Naive thymus-derived CD4-positive, alpha-beta T cell (primary cell): ENCODE measurements around the gene FARSA. TPM values are rescaled to one million over a fixed set of nuclear protein-coding genes. Genes with fewer than 3 reads are reported as not detected.

Experiments used
- microRNA-seq: library from miRNA; unstranded; fragments of <30 nt; microRNA quantifications from one replicate; pipeline ENCODE4 v1.2.0, GENCODE V29; 2022; ENCODE audit warnings: borderline microRNAs expressed
- polyA plus RNA-seq, 2 donors: library from polyadenylated mRNA; unstranded; fragments of 300-500 nt; fragmentation: Illumina TruSeq; gene quantifications; one replicate each; pipeline ENCODE4 v1.2.3, GENCODE V29; 2021
- total RNA-seq, 6 experiments: library from RNA in 5 of 6; stranded (reverse) in 5 of 6; gene quantifications; 1 replicate in 5 of 6; 2 replicates in 1 of 6; pipeline ENCODE4 v1.2.3 and lab custom pipeline; 2021 to 2026

Gene FARSA
- total and polyA plus RNA-seq, 7 experiments from 2014 or later: 25.9 to 109 (median 58.0) TPM

Small RNAs within 50 kb of the gene (microRNA-seq; reads per million reads assigned to microRNA genes)
- gene MIR5695: not detected
- gene MIR6515: not detected

Other genes starting within 250 kb of the FARSA start
- gene GNG14, start 245.7 kb downstream of the FARSA start, total RNA-seq: not detected
- not detected for gene GNG14, start 245.7 kb downstream of the FARSA start, polyA plus RNA-seq
- 1 to 10 TPM; 2.5 to 8.6 (median 4.3) TPM for gene FBXW9, start 237.1 kb downstream of the FARSA start, total RNA-seq
- gene FBXW9, start 237.1 kb downstream of the FARSA start, polyA plus RNA-seq: 1 to 10 TPM; 4.9 to 8.5 TPM
- gene TNPO2, start 209.8 kb downstream of the FARSA start, total RNA-seq: 10 to 100 TPM; 53.5 to 78.7 (median 62.5) TPM
- gene TNPO2, start 209.8 kb downstream of the FARSA start, polyA plus RNA-seq: 1 to 10 TPM; 2.0 to 3.8 TPM
- 100 to 1,000 TPM; 175 to 225 (median 192) TPM for gene TRIR, start 199.0 kb downstream of the FARSA start, total RNA-seq
- gene TRIR, start 199.0 kb downstream of the FARSA start, polyA plus RNA-seq: 100 to 1,000 TPM; 177 to 216 TPM
- 10 to 100 TPM; 22.6 to 60.3 (median 27.0) TPM for gene GET3, start 196.2 kb downstream of the FARSA start, total RNA-seq
- gene GET3, start 196.2 kb downstream of the FARSA start, polyA plus RNA-seq: 10 to 100 TPM; 47.1 to 50.4 TPM
- gene BEST2, start 181.9 kb downstream of the FARSA start, total RNA-seq: not detected
- not detected for gene BEST2, start 181.9 kb downstream of the FARSA start, polyA plus RNA-seq
- gene HOOK2, start 158.2 kb downstream of the FARSA start, total RNA-seq: 10 to 100 TPM; 16.6 to 37.5 (median 22.3) TPM
- 1 to 10 TPM; 4.0 to 5.3 TPM for gene HOOK2, start 158.2 kb downstream of the FARSA start, polyA plus RNA-seq
- gene JUNB, start 142.2 kb downstream of the FARSA start, total RNA-seq: 1,000 to 10,000 TPM in 2 of 5 experiments, 100 to 1,000 TPM in 3; 107 to 2,198 (median 203) TPM
- gene JUNB, start 142.2 kb downstream of the FARSA start, polyA plus RNA-seq: 1,000 to 10,000 TPM in 1 of 2 donors, 100 to 1,000 TPM in 1; 690 to 1,125 TPM
- 100 to 1,000 TPM in 3 of 5 experiments, 10 to 100 TPM in 2; 75.1 to 297 (median 117) TPM for gene PRDX2, start 131.9 kb downstream of the FARSA start, total RNA-seq
- 100 to 1,000 TPM; 313 to 359 TPM for gene PRDX2, start 131.9 kb downstream of the FARSA start, polyA plus RNA-seq
- 10 to 100 TPM in 1 of 5 experiments, 1 to 10 TPM in 2, under 1 TPM in 1, not detected in 1; 0.80 to 18.9 (median 2.1) TPM for gene THSD8, start 131.6 kb downstream of the FARSA start, total RNA-seq
- not detected for gene THSD8, start 131.6 kb downstream of the FARSA start, polyA plus RNA-seq
- 10 to 100 TPM in 2 of 5 experiments, 1 to 10 TPM in 3; 1.6 to 30.9 (median 9.3) TPM for gene RNASEH2A, start 127.1 kb downstream of the FARSA start, total RNA-seq
- gene RNASEH2A, start 127.1 kb downstream of the FARSA start, polyA plus RNA-seq: 10 to 100 TPM; 20.3 to 20.4 TPM
- gene RTBDN, start 99.1 kb downstream of the FARSA start, total RNA-seq: not detected
- gene RTBDN, start 99.1 kb downstream of the FARSA start, polyA plus RNA-seq: not detected
- under 1 TPM in 4 of 5 experiments, not detected in 1; 0.51 to 0.93 (median 0.71) TPM for gene MAST1, start 95.2 kb downstream of the FARSA start, total RNA-seq
- 1 to 10 TPM in 1 of 2 donors, under 1 TPM in 1; 0.70 to 3.5 TPM for gene MAST1, start 95.2 kb downstream of the FARSA start, polyA plus RNA-seq
- gene DNASE2, start 52.3 kb downstream of the FARSA start, total RNA-seq: 10 to 100 TPM; 14.2 to 29.9 (median 28.1) TPM
- gene DNASE2, start 52.3 kb downstream of the FARSA start, polyA plus RNA-seq: 10 to 100 TPM; 43.6 to 52.9 TPM
- under 1 TPM in 2 of 5 experiments, not detected in 3; 0.32 to 0.41 TPM for gene KLF1, start 46.5 kb downstream of the FARSA start, total RNA-seq
- not detected for gene KLF1, start 46.5 kb downstream of the FARSA start, polyA plus RNA-seq
- 10 to 100 TPM; 40.1 to 74.2 (median 54.5) TPM for gene GCDH, start 42.6 kb downstream of the FARSA start, total RNA-seq
- 10 to 100 TPM; 22.0 to 23.2 TPM for gene GCDH, start 42.6 kb downstream of the FARSA start, polyA plus RNA-seq
- gene SYCE2, start 14.4 kb downstream of the FARSA start, total RNA-seq: 1 to 10 TPM in 3 of 5 experiments, under 1 TPM in 1, not detected in 1; 0.78 to 3.3 (median 2.3) TPM
- gene SYCE2, start 14.4 kb downstream of the FARSA start, polyA plus RNA-seq: 1 to 10 TPM in 1 of 2 donors, not detected in 1; 1.4 TPM
- 1,000 to 10,000 TPM in 1 of 5 experiments, 100 to 1,000 TPM in 4; 449 to 1,130 (median 502) TPM for gene CALR, start 4.9 kb upstream of the FARSA start, total RNA-seq
- gene CALR, start 4.9 kb upstream of the FARSA start, polyA plus RNA-seq: 100 to 1,000 TPM; 142 to 155 TPM
- gene RAD23A, start 12.2 kb upstream of the FARSA start, total RNA-seq: 100 to 1,000 TPM in 2 of 5 experiments, 10 to 100 TPM in 3; 75.0 to 111 (median 96.4) TPM
- 10 to 100 TPM; 85.5 to 87.2 TPM for gene RAD23A, start 12.2 kb upstream of the FARSA start, polyA plus RNA-seq
- gene GADD45GIP1, start 23.5 kb upstream of the FARSA start, total RNA-seq: 10 to 100 TPM in 4 of 5 experiments, 1 to 10 TPM in 1; 8.5 to 17.0 (median 13.8) TPM
- gene GADD45GIP1, start 23.5 kb upstream of the FARSA start, polyA plus RNA-seq: 10 to 100 TPM; 58.1 to 60.3 TPM
- not detected for gene DAND5, start 35.9 kb upstream of the FARSA start, total RNA-seq
- gene DAND5, start 35.9 kb upstream of the FARSA start, polyA plus RNA-seq: not detected
- 1 to 10 TPM; 2.4 to 7.7 (median 6.3) TPM for gene NFIX, start 61.8 kb upstream of the FARSA start, total RNA-seq
- under 1 TPM; 0.41 to 0.77 TPM for gene NFIX, start 61.8 kb upstream of the FARSA start, polyA plus RNA-seq
- 10 to 100 TPM in 1 of 5 experiments, 1 to 10 TPM in 4; 4.6 to 22.6 (median 7.8) TPM for gene LYL1, start 169.1 kb upstream of the FARSA start, total RNA-seq
- gene LYL1, start 169.1 kb upstream of the FARSA start, polyA plus RNA-seq: 1 to 10 TPM; 2.4 to 2.9 TPM
- 10 to 100 TPM; 64.2 to 96.4 (median 87.8) TPM for gene TRMT1, start 183.0 kb upstream of the FARSA start, total RNA-seq
- 10 to 100 TPM; 22.6 to 36.3 TPM for gene TRMT1, start 183.0 kb upstream of the FARSA start, polyA plus RNA-seq
- 10 to 100 TPM; 18.0 to 72.7 (median 22.4) TPM for gene NACC1, start 184.6 kb upstream of the FARSA start, total RNA-seq
- gene NACC1, start 184.6 kb upstream of the FARSA start, polyA plus RNA-seq: 1 to 10 TPM; 1.7 to 2.0 TPM
- 10 to 100 TPM; 42.6 to 76.2 (median 68.5) TPM for gene STX10, start 216.7 kb upstream of the FARSA start, total RNA-seq
- gene STX10, start 216.7 kb upstream of the FARSA start, polyA plus RNA-seq: 10 to 100 TPM; 45.9 to 63.7 TPM
- gene IER2, start 216.7 kb upstream of the FARSA start, total RNA-seq: 100 to 1,000 TPM; 135 to 558 (median 246) TPM
- 100 to 1,000 TPM; 121 to 139 TPM for gene IER2, start 216.7 kb upstream of the FARSA start, polyA plus RNA-seq